OCI-LY7 (cell line): ENCODE measurements around the gene MAB21L1.

ENCODE experiments used
- EZH2phosphoT487 ChIP-seq: fragments of 200-600 bp; sonication (generic); IDR thresholded peaks from 2 replicates; pipeline ENCODE4 v1.6.1; 2018; ENCODE audit warnings: low read depth, borderline replicate concordance, mild to moderate bottlenecking, mixed run types, antibody characterized with exemption, low read length, moderate library complexity, mixed read lengths
- TF ChIP-seq, protein P1 (sequence below): fragments of 200-600 bp; sonication (generic); conservative IDR thresholded peaks from 2 replicates; pipeline ENCODE4 v1.5.1; 2014; ENCODE audit warnings: mild to moderate bottlenecking, antibody characterized with exemption, low read length, moderate library complexity, mixed read lengths

DNA sequence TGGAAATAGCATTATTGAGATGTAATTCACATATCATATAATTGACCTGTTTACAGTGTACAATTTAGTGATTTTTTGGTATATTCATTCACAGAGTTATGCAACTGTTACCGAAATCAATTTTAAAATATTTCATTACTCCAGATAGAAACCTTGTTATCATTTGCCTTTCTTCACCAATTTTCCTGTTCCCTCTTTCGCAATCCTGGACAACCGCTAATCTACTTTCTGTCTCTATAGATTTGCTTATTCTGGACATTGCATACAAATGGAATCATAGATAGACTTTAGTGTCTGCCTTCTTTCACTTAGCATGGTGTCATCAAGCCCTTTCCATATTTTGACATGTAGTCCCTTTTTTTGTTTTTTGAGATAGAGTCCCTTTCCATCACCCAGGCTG is 19.2 kb downstream of the MAB21L1 start:
- TF ChIP-seq, protein P1, sequence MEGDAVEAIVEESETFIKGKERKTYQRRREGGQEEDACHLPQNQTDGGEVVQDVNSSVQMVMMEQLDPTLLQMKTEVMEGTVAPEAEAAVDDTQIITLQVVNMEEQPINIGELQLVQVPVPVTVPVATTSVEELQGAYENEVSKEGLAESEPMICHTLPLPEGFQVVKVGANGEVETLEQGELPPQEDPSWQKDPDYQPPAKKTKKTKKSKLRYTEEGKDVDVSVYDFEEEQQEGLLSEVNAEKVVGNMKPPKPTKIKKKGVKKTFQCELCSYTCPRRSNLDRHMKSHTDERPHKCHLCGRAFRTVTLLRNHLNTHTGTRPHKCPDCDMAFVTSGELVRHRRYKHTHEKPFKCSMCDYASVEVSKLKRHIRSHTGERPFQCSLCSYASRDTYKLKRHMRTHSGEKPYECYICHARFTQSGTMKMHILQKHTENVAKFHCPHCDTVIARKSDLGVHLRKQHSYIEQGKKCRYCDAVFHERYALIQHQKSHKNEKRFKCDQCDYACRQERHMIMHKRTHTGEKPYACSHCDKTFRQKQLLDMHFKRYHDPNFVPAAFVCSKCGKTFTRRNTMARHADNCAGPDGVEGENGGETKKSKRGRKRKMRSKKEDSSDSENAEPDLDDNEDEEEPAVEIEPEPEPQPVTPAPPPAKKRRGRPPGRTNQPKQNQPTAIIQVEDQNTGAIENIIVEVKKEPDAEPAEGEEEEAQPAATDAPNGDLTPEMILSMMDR = no peak
- TF ChIP-seq EZH2phosphoT487 = no peak
